ENCODE measurements around the gene TOLLIP.
"Not testable (repeated sequence)": the region's sequence is repeated elsewhere in the genome, so short reads cannot be mapped to it uniquely, and the experiment has no call there.

TOLLIP gene

DNA sequence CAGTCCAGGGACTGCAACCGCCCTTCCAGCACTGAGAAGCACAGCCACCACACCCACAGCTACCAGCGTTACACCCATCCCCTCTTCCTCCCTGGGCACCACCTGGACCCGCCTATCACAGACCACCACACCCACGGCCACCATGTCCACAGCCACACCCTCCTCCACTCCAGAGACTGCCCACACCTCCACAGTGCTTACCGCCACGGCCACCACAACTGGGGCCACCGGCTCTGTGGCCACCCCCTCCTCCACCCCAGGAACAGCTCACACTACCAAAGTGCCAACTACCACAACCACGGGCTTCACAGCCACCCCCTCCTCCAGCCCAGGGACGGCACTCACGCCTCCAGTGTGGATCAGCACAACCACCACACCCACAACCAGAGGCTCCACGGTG lies 66.7 kb downstream of the TOLLIP start:
- not testable (repeated sequence) for DNase-seq

DNA sequence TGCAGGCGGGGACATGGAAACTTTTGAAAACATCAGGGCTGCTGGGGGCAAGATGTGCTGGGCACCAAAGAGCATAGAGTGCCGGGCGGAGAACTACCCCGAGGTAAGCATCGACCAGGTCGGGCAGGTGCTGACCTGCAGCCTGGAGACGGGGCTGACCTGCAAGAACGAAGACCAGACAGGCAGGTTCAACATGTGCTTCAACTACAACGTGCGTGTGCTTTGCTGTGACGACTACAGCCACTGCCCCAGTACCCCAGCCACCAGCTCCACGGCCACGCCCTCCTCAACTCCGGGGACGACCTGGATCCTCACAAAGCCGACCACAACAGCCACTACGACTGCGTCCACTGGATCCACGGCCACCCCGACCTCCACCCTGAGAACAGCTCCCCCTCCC lies 67.1 kb downstream of the TOLLIP start:
- DNase-seq = no peak

GRCh38 chr11:1241706-1242105 lies 67.7 kb downstream of the TOLLIP start:
- no peak for DNase-seq

GRCh38 chr11:1240771-1241170 lies 68.7 kb downstream of the TOLLIP start:
- no peak for DNase-seq

DNA sequence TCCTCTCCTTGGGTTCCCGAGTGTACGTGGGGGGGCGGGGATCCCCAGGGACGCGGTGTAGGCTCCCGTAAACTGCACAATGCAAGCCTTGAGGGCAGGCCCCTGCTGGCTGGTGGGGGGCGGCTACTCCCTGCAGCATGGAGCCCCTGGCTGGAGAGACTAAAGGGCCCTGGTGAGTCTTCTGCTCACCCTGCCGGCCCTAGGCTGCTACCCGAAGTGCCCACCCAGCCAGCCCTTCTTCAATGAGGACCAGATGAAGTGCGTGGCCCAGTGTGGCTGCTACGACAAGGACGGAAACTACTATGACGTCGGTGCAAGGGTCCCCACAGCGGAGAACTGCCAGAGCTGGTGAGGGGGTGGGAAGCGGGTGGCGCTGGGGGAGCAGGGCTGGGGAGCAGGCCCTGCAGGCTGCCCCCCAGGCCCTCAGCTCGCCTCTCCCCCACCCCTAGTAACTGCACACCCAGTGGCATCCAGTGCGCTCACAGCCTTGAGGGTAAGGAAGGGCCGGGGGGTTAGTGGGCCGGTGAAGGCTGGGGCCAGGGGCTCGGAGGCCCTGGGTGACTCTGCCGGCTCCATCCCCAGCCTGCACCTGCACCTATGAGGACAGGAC lies 69.7 kb downstream of the TOLLIP start:
- DNase-seq = no peak

GRCh38 chr11:1238767-1239595 lies 70.5 kb downstream of the TOLLIP start:
- no peak for DNase-seq

- no peak for DNase-seq
These were observed 71.6 kb downstream of the TOLLIP start for GRCh38 chr11:1237851-1238250.

- no peak for DNase-seq
These were observed 72.3 kb downstream of the TOLLIP start for GRCh38 chr11:1237128-1237580.

GRCh38 chr11:1236316-1237127 lies 72.9 kb downstream of the TOLLIP start:
- DNase-seq = no peak

- DNase-seq = no peak
These were observed 73.5 kb downstream of the TOLLIP start for GRCh38 chr11:1235901-1236315.

DNA sequence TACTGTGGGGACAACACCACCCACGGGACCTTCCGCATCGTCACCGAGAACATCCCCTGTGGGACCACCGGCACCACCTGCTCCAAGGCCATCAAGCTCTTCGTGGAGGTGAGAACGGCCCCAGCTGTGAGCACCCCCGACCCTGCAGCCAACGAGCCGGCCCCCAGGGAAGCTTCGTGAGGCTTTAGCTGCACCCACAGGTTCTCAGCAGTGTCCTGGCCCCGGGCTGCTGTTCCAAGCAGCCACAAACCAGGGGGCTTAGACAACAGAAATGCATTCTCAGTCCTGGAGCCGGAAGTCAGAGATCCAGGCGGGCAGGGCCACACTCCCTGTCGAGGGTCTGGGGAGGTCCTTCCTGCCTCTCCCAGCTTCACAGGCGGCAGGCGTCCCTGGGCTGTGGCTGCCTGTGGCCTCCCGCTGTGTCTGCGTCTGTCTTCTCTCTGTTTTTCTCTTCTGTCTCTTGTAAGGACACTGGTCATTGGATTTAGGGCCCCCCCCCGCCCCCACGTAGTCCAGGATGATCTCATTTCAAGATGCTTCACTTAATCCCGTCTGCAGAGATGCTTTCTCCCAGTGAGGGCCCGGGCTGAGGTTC lies 74.0 kb downstream of the TOLLIP start:
- no peak for DNase-seq

DNA sequence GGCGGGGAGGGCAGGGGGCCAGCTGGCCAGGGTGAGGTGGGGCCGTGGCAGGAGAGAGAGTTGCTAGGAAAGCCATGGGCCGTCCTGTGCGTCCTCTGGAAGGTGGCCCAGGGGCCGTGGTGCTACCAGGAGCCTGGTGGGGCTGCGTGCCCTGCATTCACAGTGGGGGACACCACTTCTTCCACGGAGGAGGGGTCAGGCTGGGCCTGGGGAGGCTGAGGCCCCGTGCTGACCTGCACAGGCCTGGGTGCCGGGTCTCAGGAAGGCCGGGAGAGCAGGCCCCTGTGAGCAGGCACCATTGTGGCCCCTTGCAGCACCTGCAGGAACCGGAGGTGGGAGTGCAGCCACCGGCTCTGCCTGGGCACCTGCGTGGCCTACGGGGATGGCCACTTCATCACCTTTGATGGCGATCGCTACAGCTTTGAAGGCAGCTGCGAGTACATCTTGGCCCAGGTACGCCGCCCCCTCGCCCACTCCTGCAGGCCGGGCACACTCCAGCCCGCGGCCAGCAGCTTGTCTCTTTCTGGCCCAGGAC lies 74.6 kb downstream of the TOLLIP start:
- no peak for DNase-seq

DNA sequence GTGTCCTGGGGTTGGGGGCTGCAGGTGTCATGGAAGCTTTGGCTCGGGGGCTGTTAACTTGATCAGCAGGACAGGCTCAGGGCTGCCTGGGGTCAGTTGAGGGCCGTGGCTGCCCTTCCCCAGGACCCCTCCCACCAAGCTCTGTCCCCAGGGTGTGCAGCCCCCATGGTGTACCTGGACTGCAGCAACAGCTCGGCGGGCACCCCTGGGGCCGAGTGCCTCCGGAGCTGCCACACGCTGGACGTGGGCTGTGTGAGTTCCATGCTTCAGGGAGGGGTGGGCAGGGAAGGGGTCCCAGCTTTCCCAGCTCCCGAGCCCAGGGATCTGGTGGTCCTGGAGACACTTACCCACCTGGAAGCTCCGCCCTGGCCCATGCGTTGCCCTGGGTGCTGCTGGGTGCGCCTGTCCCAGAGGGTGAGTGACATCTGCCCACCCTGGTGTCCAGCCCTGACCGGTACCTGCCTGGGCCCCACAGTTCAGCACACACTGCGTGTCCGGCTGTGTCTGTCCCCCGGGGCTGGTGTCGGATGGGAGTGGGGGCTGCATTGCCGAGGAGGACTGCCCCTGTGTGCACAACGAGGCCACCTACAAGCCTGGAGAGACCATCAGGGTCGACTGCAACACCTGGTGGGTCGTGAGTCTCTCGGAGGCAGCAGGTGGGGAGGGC lies 75.2 kb downstream of the TOLLIP start:
- DNase-seq = no peak

DNA sequence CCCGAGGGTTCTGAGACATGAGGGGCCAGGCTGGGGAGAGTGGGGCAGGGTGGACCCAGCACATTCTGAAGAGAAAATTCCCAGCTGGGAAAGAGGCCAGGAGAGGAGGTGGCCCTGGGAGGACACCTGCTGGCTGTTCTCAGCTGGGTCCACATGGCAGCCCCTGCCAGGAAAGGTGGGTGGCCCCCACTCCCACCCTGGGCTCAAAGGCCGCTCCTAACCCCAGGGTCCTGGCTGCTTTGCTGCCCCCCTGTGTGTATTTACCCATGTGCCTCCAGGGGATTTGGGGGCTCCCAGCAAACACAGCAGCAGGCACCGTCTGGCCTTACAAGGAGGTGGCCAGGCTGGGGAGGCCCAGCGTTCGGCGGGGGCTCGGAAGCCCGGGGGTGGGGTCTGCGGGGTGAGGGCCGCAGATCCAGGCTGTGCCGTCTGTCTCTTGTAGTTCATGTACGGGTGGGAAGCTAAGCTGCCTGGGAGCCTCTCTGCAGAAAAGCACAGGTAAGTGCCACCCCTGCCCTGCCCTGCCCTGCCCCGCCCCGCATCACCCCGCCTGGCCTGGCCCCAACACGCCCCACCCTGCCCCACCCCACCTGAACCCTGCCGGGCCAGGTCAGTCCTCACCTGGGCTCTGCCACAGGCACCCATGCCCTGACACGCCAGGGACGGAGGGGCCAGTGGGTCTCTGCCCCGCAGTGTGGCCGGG lies 75.9 kb downstream of the TOLLIP start:
- no peak for DNase-seq

GRCh38 chr11:1232883-1233321 lies 76.5 kb downstream of the TOLLIP start:
- no peak for DNase-seq

GRCh38 chr11:1232021-1232882 lies 77.2 kb downstream of the TOLLIP start:
- DNase-seq = no peak

- DNase-seq = no peak
These were observed 77.9 kb downstream of the TOLLIP start for GRCh38 chr11:1231396-1232020.

GRCh38 chr11:1230456-1231395 lies 78.7 kb downstream of the TOLLIP start:
- no peak for DNase-seq

DNA sequence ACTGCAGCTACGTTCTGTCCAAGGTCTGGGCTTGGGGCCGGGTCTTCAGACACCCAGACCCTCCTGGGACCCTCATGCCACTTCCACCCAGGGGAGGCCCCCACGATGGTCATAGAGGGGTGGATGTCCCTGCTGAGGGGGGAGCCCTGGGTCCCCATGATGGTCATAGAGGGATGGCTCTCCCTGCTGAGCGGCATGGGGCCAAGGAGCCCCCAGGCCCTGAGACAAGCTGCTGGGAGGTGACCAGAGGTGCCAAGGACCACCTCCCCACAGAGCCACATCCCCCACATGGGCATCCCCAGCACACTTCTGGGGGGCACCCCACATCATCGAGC lies 79.3 kb downstream of the TOLLIP start:
- DNase-seq = no peak

All from activated naive CD4-positive, alpha-beta T cell (primary cell).